ENCODE data around the gene DCUN1D3. TPM values are rescaled to one million over a fixed set of nuclear protein-coding genes. Genes with fewer than 3 reads are reported as not detected.

The DCUN1D3 gene
- total RNA-seq, 1 donor: 30.2 TPM

DNA sequence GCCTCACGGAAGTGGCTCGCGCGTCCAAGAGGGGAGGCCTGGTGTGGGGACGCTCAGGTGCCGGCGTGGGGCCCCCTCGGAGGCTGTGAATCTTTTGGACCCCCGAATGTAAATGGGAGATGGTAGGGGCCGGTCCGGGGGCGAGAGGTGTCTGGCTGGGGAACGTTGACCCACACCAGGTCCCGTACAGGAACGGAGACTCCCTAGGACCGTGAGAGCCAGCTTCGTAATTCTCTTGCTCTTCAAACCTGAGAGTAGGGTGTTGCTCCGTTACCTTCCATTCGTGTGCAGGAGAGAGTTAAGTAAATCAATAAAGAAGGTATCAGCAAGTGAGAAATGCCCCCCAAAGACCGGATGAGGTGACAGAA, 894 bp upstream of the DCUN1D3 start:
- no peak for DNase-seq (ENCODE audit: low read depth)
- no peak for TF ChIP-seq CTCF (IDR thresholded peaks at IDR 0.05; ENCODE audit: insufficient read depth, low read length)
- peak overlapping the region; percentile 97 for H3K4me3 ChIP-seq (ENCODE audit: low read depth, low read length)

GRCh38 chr16:20899477-20900298, 470 bp downstream of the DCUN1D3 start:
- no peak for DNase-seq (ENCODE audit: low read depth)
- no peak for TF ChIP-seq CTCF (IDR thresholded peaks at IDR 0.05; ENCODE audit: insufficient read depth, low read length)
- H3K4me3 ChIP-seq (ENCODE audit: low read depth, low read length): peak overlapping the region; percentile 97

DNA sequence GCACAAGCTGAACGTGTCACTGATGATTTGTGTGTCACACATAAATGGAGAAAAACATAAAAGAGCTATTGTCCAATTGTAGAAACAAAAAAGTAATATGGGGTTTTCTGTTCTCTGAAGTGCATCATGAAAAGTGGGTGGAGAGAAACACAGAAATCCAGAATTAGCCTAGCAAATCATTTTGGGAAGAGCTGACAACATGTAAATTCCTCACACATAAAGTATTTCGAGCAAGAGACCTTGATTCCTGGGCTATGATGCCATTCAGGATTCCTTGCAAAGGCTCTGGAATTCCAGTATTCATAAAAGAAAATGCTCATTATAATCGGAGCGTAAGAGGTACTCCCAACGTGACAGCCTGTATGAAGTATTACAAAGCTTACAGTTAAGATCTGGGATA, 1.1 kb downstream of the DCUN1D3 start:
- TF ChIP-seq CTCF (IDR thresholded peaks at IDR 0.05; ENCODE audit: insufficient read depth, low read length): no peak
- DNase-seq (ENCODE audit: low read depth): peak; percentile 89
- peak overlapping the region; percentile 97 for H3K4me3 ChIP-seq (ENCODE audit: low read depth, low read length)

GRCh38 chr16:20897922-20898321, 2.2 kb downstream of the DCUN1D3 start:
- no peak for TF ChIP-seq CTCF (IDR thresholded peaks at IDR 0.05; ENCODE audit: insufficient read depth, low read length)
- no peak for DNase-seq (ENCODE audit: low read depth)
- peak overlapping the region; percentile 97 for H3K4me3 ChIP-seq (ENCODE audit: low read depth, low read length)

- no peak for TF ChIP-seq CTCF (IDR thresholded peaks at IDR 0.05; ENCODE audit: insufficient read depth, low read length)
- peak overlapping the region; percentile 97 for H3K4me3 ChIP-seq (ENCODE audit: low read depth, low read length)
- peak; percentile 71 for DNase-seq (ENCODE audit: low read depth)
Measured at GRCh38 chr16:20897253-20897897, 2.8 kb downstream of the DCUN1D3 start.

- H3K4me3 ChIP-seq (ENCODE audit: low read depth, low read length): no peak overlapping the region
Measured at GRCh38 chr16:20894388-20894787, 5.8 kb downstream of the DCUN1D3 start.

More at GRCh38 chr16:20894388-20894787, 5.8 kb downstream of the DCUN1D3 start:
- DNase-seq (ENCODE audit: low read depth): no peak
- TF ChIP-seq CTCF (IDR thresholded peaks at IDR 0.05; ENCODE audit: insufficient read depth, low read length): no peak
